Endothelial cell of umbilical vein (primary cell): ENCODE measurements around the gene MTMR3. TPM values are rescaled to one million over a fixed set of nuclear protein-coding genes. Genes with fewer than 3 reads are reported as not detected.

Experiments
- BruUV-seq: library from RNA; stranded (reverse); fragments of 400-500 nt; replicated peaks from 2 replicates; lab custom pipeline; 2021; lab: Mats Ljungman, UMichigan
- CTCF ChIA-PET: fragments of 300-600, 350-600 bp; sonication (Branson Sonifier 250); formaldehyde crosslinking; loops from one replicate; lab custom pipeline; 2021; ENCODE audit warnings: antibody characterized with exemption, inconsistent platforms; lab: Charles Lee
- POLR2A ChIA-PET: fragments of 300-600, 350-600 bp; sonication (Branson Sonifier 250); formaldehyde crosslinking; loops from one replicate; lab custom pipeline; 2021; ENCODE audit warnings: antibody characterized with exemption, inconsistent platforms; lab: Charles Lee
- DNase-seq: peaks from one replicate; pipeline ENCODE4 v3.0.0-alpha.2; 2011; ENCODE audit warnings: low read depth, low spot score
- FAIRE-seq: peaks from 2 replicates; lab custom pipeline; 2011; peaks lifted over from hg19 to GRCh38; lab: Jason Lieb, UNC
- H2AFZ ChIP-seq: 2 replicates; pipeline ENCODE4 v1.6.0; 2012; ENCODE audit warnings: low read depth, low read length, control low read depth, inconsistent platforms
- H3K27ac ChIP-seq: 2 replicates; pipeline ENCODE4 v1.5.1; 2011; ENCODE audit warnings: low read depth, mild to moderate bottlenecking, control low read depth, low read length, moderate library complexity; ENCODE audit not compliant: insufficient read depth
- H3K27me3 ChIP-seq, 2 experiments: 2 replicates each; pipeline versions ENCODE4 v1.6.0 to v1.6.1; 2011; ENCODE audit warnings: low read length in 2 of 2, mixed read lengths in 1 of 2; ENCODE audit not compliant: control insufficient read depth in 2 of 2, insufficient read depth in 2 of 2
- H3K36me3 ChIP-seq, 2 experiments: 2 replicates in 1 of 2; 3 replicates in 1 of 2; pipeline ENCODE4 v1.5.1; 2011; ENCODE audit warnings: low read length in 2 of 2, mild to moderate bottlenecking in 1 of 2, moderate library complexity in 1 of 2; ENCODE audit not compliant: control insufficient read depth in 2 of 2, insufficient read depth in 2 of 2; ENCODE audit errors: extremely low read depth in 1 of 2
- H3K4me1 ChIP-seq: 3 replicates; pipeline ENCODE4 v1.5.1; 2011; ENCODE audit warnings: mild to moderate bottlenecking, low read length; ENCODE audit not compliant: control insufficient read depth, insufficient read depth; ENCODE audit errors: extremely low read depth
- H3K4me2 ChIP-seq: 2 replicates; pipeline ENCODE4 v1.6.1; 2011; ENCODE audit warnings: low read length, control low read depth, mixed read lengths; ENCODE audit not compliant: insufficient read depth
- H3K4me3 ChIP-seq, 3 experiments: fragments of 200-600 bp in 1 of 3; sonication (generic), shearing (Covaris generic) in 1 of 3; replicated peaks in 1 of 3; 2 replicates each; pipeline ENCODE4 v1.5.1; 2011 to 2016; ENCODE audit warnings: control low read depth in 3 of 3, low read length in 3 of 3, mild to moderate bottlenecking in 2 of 3, inconsistent platforms in 1 of 3, low read depth in 1 of 3, moderate library complexity in 1 of 3; ENCODE audit not compliant: insufficient read depth in 1 of 3
- H3K79me2 ChIP-seq: 2 replicates; pipeline ENCODE4 v1.6.0; 2012; ENCODE audit warnings: low read length, inconsistent platforms; ENCODE audit not compliant: control insufficient read depth, insufficient read depth
- H3K9ac ChIP-seq: replicated peaks from 2 replicates; pipeline ENCODE3; 2011; ENCODE audit warnings: low read length, control low read depth; ENCODE audit not compliant: insufficient read depth; ENCODE audit errors: extremely low read depth
- H3K9me1 ChIP-seq: replicated peaks from 3 replicates; pipeline ENCODE4 v1.6.0; 2011; ENCODE audit warnings: mild to moderate bottlenecking, low read length; ENCODE audit not compliant: control insufficient read depth, insufficient read depth; ENCODE audit errors: extremely low read depth
- H3K9me3 ChIP-seq: replicated peaks from 2 replicates; pipeline ENCODE4 v1.5.1; 2012; ENCODE audit warnings: low read length, inconsistent platforms; ENCODE audit not compliant: control insufficient read depth, insufficient read depth
- H4K20me1 ChIP-seq: replicated peaks from 2 replicates; pipeline ENCODE3; 2011; ENCODE audit warnings: mild to moderate bottlenecking, low read length; ENCODE audit not compliant: control insufficient read depth, insufficient read depth; ENCODE audit errors: extremely low read depth
- CTCF ChIP-seq, 2 donors: IDR thresholded peaks; 1 replicate in 1 of 2; 2 replicates in 1 of 2; pipeline ENCODE4 v1.5.1; 2011; ENCODE audit warnings: low read length in 2 of 2, mild to moderate bottlenecking in 2 of 2, moderate library complexity in 2 of 2, control low read depth in 1 of 2, inconsistent platforms in 1 of 2, low read depth in 1 of 2; ENCODE audit not compliant: insufficient read depth in 1 of 2; ENCODE audit errors: extremely low read depth in 1 of 2
- EZH2 ChIP-seq: IDR thresholded peaks from 2 replicates; pipeline ENCODE4 v1.6.1; 2012; ENCODE audit warnings: borderline replicate concordance, low read depth, mild to moderate bottlenecking, moderate library complexity, low read length, inconsistent platforms; ENCODE audit not compliant: severe bottlenecking
- FOS ChIP-seq: IDR thresholded peaks from 2 replicates; pipeline ENCODE4 v1.6.1; 2011; ENCODE audit warnings: mild to moderate bottlenecking, low read length, moderate library complexity, borderline replicate concordance; ENCODE audit not compliant: insufficient read depth
- GATA2 ChIP-seq: IDR thresholded peaks from 2 replicates; pipeline ENCODE4 v1.7.0; 2011; ENCODE audit warnings: low read depth, mild to moderate bottlenecking, moderate library complexity, mixed read lengths, low read length; ENCODE audit not compliant: insufficient read length, insufficient read depth
- JUN ChIP-seq: IDR thresholded peaks from 2 replicates; pipeline ENCODE4 v1.6.1; 2011; ENCODE audit warnings: borderline replicate concordance, low read depth; ENCODE audit not compliant: insufficient read length, insufficient read depth
- MAX ChIP-seq: IDR thresholded peaks from 2 replicates; pipeline ENCODE4 v1.6.1; 2011; ENCODE audit not compliant: insufficient read depth, insufficient read length
- MYC ChIP-seq: IDR thresholded peaks from one replicate; pipeline ENCODE4 v1.6.1; 2011; ENCODE audit warnings: mild to moderate bottlenecking, low read depth, low read length
- POLR2A ChIP-seq: IDR thresholded peaks from 2 replicates; pipeline ENCODE4 v1.6.1; 2012; ENCODE audit warnings: low read depth, mild to moderate bottlenecking, control low read depth, low read length
- POLR2AphosphoS5 ChIP-seq: IDR thresholded peaks from 2 replicates; pipeline ENCODE4 v1.6.1; 2012; ENCODE audit warnings: low read depth, mild to moderate bottlenecking, control low read depth, low read length, moderate library complexity; ENCODE audit not compliant: insufficient read depth
- dilution Hi-C: fragments of 300-500 bp; cut with MboI; formaldehyde crosslinking; loops from one replicate; pipeline ENCODE4 v1.15.0; 2019; ENCODE audit warnings: low sequenced_read_pairs; ENCODE audit not compliant: extremely low pct_ligation_motif_present
- intact Hi-C: fragments of 100-400 bp; cut with micrococcal nuclease; formaldehyde crosslinking; loops from one replicate; pipeline ENCODE4 v1.10.0; 2022
- polyA plus RNA-seq, 4 experiments: library from polyadenylated mRNA; depleted of rRNA in 3 of 4; stranded (reverse) in 3 of 4; unstranded in 1 of 4; fragments of >200 nt; gene quantifications; 2 replicates each; pipeline versions ENCODE4 v1.2.1 to v1.2.3, GENCODE V29; 2011 to 2012; ENCODE audit warnings: missing spikeins in 1 of 4
- total RNA-seq: library from RNA; stranded (reverse); gene quantifications from 2 replicates; pipeline ENCODE4 v1.2.3, GENCODE V29; 2021

The MTMR3 gene
- total and polyA plus RNA-seq, 2 donors (not counting 3 experiments of a cell fraction or from before 2014, with no cell fraction given), result 30.1 to 36.5 TPM

GRCh38 chr22:30047364-30047738 is 164.4 kb downstream of the MTMR3 start:
- no peaks in the 10 kb centered on the region for H3K27me3 ChIP-seq
- H3K4me3 ChIP-seq, result no peak overlapping the region
- no peak overlapping the region for H3K4me2 ChIP-seq
- no peak overlapping the region for H3K9ac ChIP-seq
- TF ChIP-seq POLR2AphosphoS5 (no peak), FOS (no peak), MYC (no peak), JUN (no peak), POLR2A (no peak), CTCF (IDR thresholded peaks at IDR 0.05; ENCODE audit: extremely low read depth in 1 of 2, insufficient read depth in 1 of 2, low read depth in 1 of 2, low read length in 2 of 2) (no peak), EZH2 (no peak), MAX (no peak), GATA2 (no peak)
- CTCF ChIA-PET, result interaction anchor here (1.0 to 1.2 kb wide), 3 partner anchors 10 to 41 kb away, joined by 3 to 4 read pairs (median 3); no protein-coding TSS in a partner anchor
- H4K20me1 ChIP-seq, result no peaks in the 10 kb centered on the region
- DNase-seq, result no peak
- no peaks in the 10 kb centered on the region for H3K79me2 ChIP-seq
- no peak for FAIRE-seq
- H3K9me3 ChIP-seq, result no peaks in the 10 kb centered on the region
- no peaks in the 10 kb centered on the region for H3K36me3 ChIP-seq
- H3K9me1 ChIP-seq, result no peaks in the 10 kb centered on the region
- peaks cover 19% of the 10 kb centered on the region for H3K4me1 ChIP-seq
- dilution Hi-C loops (no loop called here), intact Hi-C loops (no loop called here)
- H3K27ac ChIP-seq, result no peak overlapping the region
- no peak overlapping the region for H2AFZ ChIP-seq
- BruUV-seq, result no TSS peak
- POLR2A ChIA-PET, result no interaction called here
